ENCODE data around the gene CHMP3. TPM values are rescaled to one million over a fixed set of nuclear protein-coding genes. Genes with fewer than 3 reads are reported as not detected.

CHMP3 gene
- total and polyA plus RNA-seq, 3 donors from 2014 or later = 64.6 to 163 (median 89.4) TPM

- 95 to 100% methylated on average over 1 of the region's 1 CpG for WGBS, 2 donors
- no peaks in the 10 kb centered on the region for H3K9me3 ChIP-seq
- intact Hi-C loops (cut with DNase I; ENCODE audit: low total_unique reads) = no loop called here
- H3K4me3 ChIP-seq = no peak overlapping the region
- no peak for DNase-seq
- TF ChIP-seq POLR2A (IDR thresholded peaks at IDR 0.05) (no peak), CTCF (IDR thresholded peaks at IDR 0.05) (no peak)
- no peaks in the 10 kb centered on the region for H3K36me3 ChIP-seq (ENCODE audit: low read depth, missing control alignments)
- H3K27me3 ChIP-seq = no peaks in the 10 kb centered on the region
- H3K27ac ChIP-seq = no peak overlapping the region
- H3K4me1 ChIP-seq = no peaks in the 10 kb centered on the region
These were observed 43.9 kb downstream of the CHMP3 start for GRCh38 chr2:86519349-86519748.

- H3K36me3 ChIP-seq (ENCODE audit: low read depth, missing control alignments) = no peaks in the 10 kb centered on the region
- no peaks in the 10 kb centered on the region for H3K9me3 ChIP-seq
- H3K4me3 ChIP-seq = no peak overlapping the region
- no peaks in the 10 kb centered on the region for H3K27me3 ChIP-seq
- WGBS, 2 donors = 67 to 73% methylated on average over 3 of the region's 3 CpGs
- H3K27ac ChIP-seq = no peak overlapping the region
- intact Hi-C loops (cut with DNase I; ENCODE audit: low total_unique reads) = no loop called here
- peak in 1 of 3 experiments; percentile 14 for TF ChIP-seq CTCF (IDR thresholded peaks at IDR 0.05)
- no peak for TF ChIP-seq POLR2A (IDR thresholded peaks at IDR 0.05)
- no peaks in the 10 kb centered on the region for H3K4me1 ChIP-seq
- DNase-seq = peak; percentile 41
These were observed 44.8 kb downstream of the CHMP3 start for GRCh38 chr2:86518481-86518880.

GRCh38 chr2:86513948-86514660 is 49.1 kb downstream of the CHMP3 start:
- TF ChIP-seq CTCF (IDR thresholded peaks at IDR 0.05) (no peak), POLR2A (IDR thresholded peaks at IDR 0.05) (no peak)
- no peaks in the 10 kb centered on the region for H3K9me3 ChIP-seq
- intact Hi-C loops (cut with DNase I; ENCODE audit: low total_unique reads) = no loop called here
- H3K4me3 ChIP-seq = no peak overlapping the region
- H3K27ac ChIP-seq = no peak overlapping the region
- no peaks in the 10 kb centered on the region for H3K27me3 ChIP-seq
- H3K4me1 ChIP-seq = no peaks in the 10 kb centered on the region
- WGBS, 2 donors = 73 to 97% methylated on average over 5 of the region's 5 CpGs
- H3K36me3 ChIP-seq (ENCODE audit: low read depth, missing control alignments) = no peaks in the 10 kb centered on the region
- DNase-seq = no peak

- Histone ChIP-seq H3K4me3 (no peak overlapping the region), H3K4me1 (no peaks in the 10 kb centered on the region), H3K9me3 (no peaks in the 10 kb centered on the region), H3K27ac (no peak overlapping the region), H3K36me3 (ENCODE audit: low read depth, missing control alignments) (no peaks in the 10 kb centered on the region), H3K27me3 (no peaks in the 10 kb centered on the region)
- intact Hi-C loops (cut with DNase I; ENCODE audit: low total_unique reads) = no loop called here
- DNase-seq = no peak
- TF ChIP-seq CTCF (IDR thresholded peaks at IDR 0.05) = no peak
- TF ChIP-seq POLR2A (IDR thresholded peaks at IDR 0.05) = no peak
- 82 to 86% methylated on average over 2 of the region's 2 CpGs for WGBS, 2 donors
These were observed 50.4 kb downstream of the CHMP3 start for GRCh38 chr2:86512892-86513291.

GRCh38 chr2:86512034-86512433 is 51.2 kb downstream of the CHMP3 start:
- no peak overlapping the region for H3K4me3 ChIP-seq
- no peak overlapping the region for H3K27ac ChIP-seq
- no peaks in the 10 kb centered on the region for H3K9me3 ChIP-seq
- no peaks in the 10 kb centered on the region for H3K27me3 ChIP-seq
- WGBS, 2 donors = 85 to 96% methylated on average over 4 of the region's 4 CpGs
- no peaks in the 10 kb centered on the region for H3K4me1 ChIP-seq
- no peaks in the 10 kb centered on the region for H3K36me3 ChIP-seq (ENCODE audit: low read depth, missing control alignments)
- no peak for DNase-seq
- intact Hi-C loops (cut with DNase I; ENCODE audit: low total_unique reads) = no loop called here
- TF ChIP-seq CTCF (IDR thresholded peaks at IDR 0.05) (no peak), POLR2A (IDR thresholded peaks at IDR 0.05) (no peak)

Data from testis (tissue), 3 donors.